T-cell (primary cell): ENCODE data around the gene RAB3IL1. TPM values are rescaled to one million over a fixed set of nuclear protein-coding genes. Genes with fewer than 3 reads are reported as not detected.

Experiments
- ATAC-seq, 4 experiments: fragments of 200-7000 bp in 3 of 4; fragments of 150-1000 bp in 1 of 4; cut with Tn5 transposase; replicated peaks in 1 of 4; 1 replicate in 3 of 4; 2 replicates in 1 of 4; pipeline ENCODE4 v1.10.0; 2021; ENCODE audit warnings: moderate library complexity in 3 of 4, mild to moderate bottlenecking in 2 of 4, moderate number of reproducible peaks in 1 of 4
- CTCF ChIA-PET, 2 donors: fragments of 300-600 bp; sonication (Branson Sonifier 250); formaldehyde crosslinking; loops; one replicate each; lab custom pipeline; 2022; ENCODE audit warnings: antibody characterized with exemption in 2 of 2; lab: Charles Lee
- POLR2A ChIA-PET, 2 donors: fragments of 300-600 bp; sonication (Branson Sonifier 250); formaldehyde crosslinking; loops; one replicate each; lab custom pipeline; 2022; ENCODE audit warnings: antibody characterized with exemption in 2 of 2; lab: Charles Lee
- DNase-seq, 35 experiments: peaks; one replicate each; pipeline versions ENCODE4 v3.0.0 to v3.0.0-alpha.2; 2013 to 2023
- H3K27ac ChIP-seq: one replicate; pipeline ENCODE4 v1.5.1; 2013; ENCODE audit warnings: low read length
- H3K27me3 ChIP-seq, 2 experiments: replicated peaks in 1 of 2; 1 replicate in 1 of 2; 2 replicates in 1 of 2; pipeline versions ENCODE4 v1.6.1 to v1.7.0; 2013; ENCODE audit warnings: low read length in 1 of 2, mixed read lengths in 1 of 2; ENCODE audit not compliant: control insufficient read depth in 2 of 2, insufficient read depth in 2 of 2; ENCODE audit errors: extremely low read depth in 1 of 2
- H3K36me3 ChIP-seq, 2 donors: 1 replicate in 1 of 2; 2 replicates in 1 of 2; pipeline versions ENCODE4 v1.6.1 to v1.7.0; 2013; ENCODE audit warnings: low read length in 1 of 2; ENCODE audit not compliant: control insufficient read depth in 2 of 2, insufficient read depth in 1 of 2; ENCODE audit errors: extremely low read depth in 1 of 2
- H3K4me1 ChIP-seq, 2 experiments: 1 replicate in 1 of 2; 2 replicates in 1 of 2; pipeline versions ENCODE4 v1.6.1 to v1.7.0; 2013; ENCODE audit warnings: low read length in 2 of 2, mixed read lengths in 1 of 2; ENCODE audit not compliant: insufficient read depth in 2 of 2, control insufficient read depth in 1 of 2; ENCODE audit errors: extremely low read depth in 1 of 2
- H3K4me3 ChIP-seq, 2 donors: 1 replicate in 1 of 2; 2 replicates in 1 of 2; pipeline versions ENCODE4 v1.5.1 to v1.7.0; 2013; ENCODE audit warnings: mild to moderate bottlenecking in 2 of 2, low read length in 1 of 2, moderate library complexity in 1 of 2; ENCODE audit not compliant: control insufficient read depth in 1 of 2; ENCODE audit errors: extremely low read depth in 1 of 2
- H3K9me3 ChIP-seq: 2 replicates; pipeline ENCODE4 v1.7.0; 2013
- H3K27ac Mint-ChIP-seq, 2 donors: one replicate each; pipeline ENCODE4 v1.8.0; 2020 to 2021; ENCODE audit warnings: mild to moderate bottlenecking in 2 of 2, mixed read lengths in 2 of 2
- H3K27me3 Mint-ChIP-seq, 2 donors: one replicate each; pipeline ENCODE4 v1.8.0; 2021 to 2022; ENCODE audit warnings: mixed read lengths in 2 of 2
- H3K36me3 Mint-ChIP-seq: one replicate; pipeline ENCODE4 v1.8.0; 2021; ENCODE audit warnings: mixed read lengths
- H3K4me1 Mint-ChIP-seq, 3 donors: one replicate each; pipeline ENCODE4 v1.8.0; 2020 to 2022; ENCODE audit warnings: mixed read lengths in 3 of 3, mild to moderate bottlenecking in 1 of 3
- H3K4me3 Mint-ChIP-seq, 3 donors: one replicate each; pipeline ENCODE4 v1.8.0; 2020 to 2022; ENCODE audit warnings: mild to moderate bottlenecking in 3 of 3, mixed read lengths in 3 of 3, moderate library complexity in 3 of 3
- H3K9me3 Mint-ChIP-seq, 3 donors: one replicate each; pipeline ENCODE4 v1.8.0; 2020 to 2022; ENCODE audit warnings: mixed read lengths in 3 of 3
- WGBS: methylation state at CpG from one replicate; pipeline ENCODE4 v1.1.5; 2013; ENCODE audit warnings: missing lambda C conversion rate; ENCODE audit not compliant: insufficient coverage; 5-methylcytosine and 5-hydroxymethylcytosine counted together
- total RNA-seq, 35 experiments: library from RNA in 6 of 35; stranded (reverse) in 6 of 35; fragments of 120-200 nt in 1 of 35; gene quantifications; one replicate each; pipeline versions ENCODE4 v1.2.1 to v1.2.4 and lab custom pipeline; 2013 to 2026

RAB3IL1 gene
- total RNA-seq, 5 donors from 2014 or later (not counting 1 experiment from before 2014, with no cell fraction given): 0.12 to 0.28 TPM; not detected in 3

DNA sequence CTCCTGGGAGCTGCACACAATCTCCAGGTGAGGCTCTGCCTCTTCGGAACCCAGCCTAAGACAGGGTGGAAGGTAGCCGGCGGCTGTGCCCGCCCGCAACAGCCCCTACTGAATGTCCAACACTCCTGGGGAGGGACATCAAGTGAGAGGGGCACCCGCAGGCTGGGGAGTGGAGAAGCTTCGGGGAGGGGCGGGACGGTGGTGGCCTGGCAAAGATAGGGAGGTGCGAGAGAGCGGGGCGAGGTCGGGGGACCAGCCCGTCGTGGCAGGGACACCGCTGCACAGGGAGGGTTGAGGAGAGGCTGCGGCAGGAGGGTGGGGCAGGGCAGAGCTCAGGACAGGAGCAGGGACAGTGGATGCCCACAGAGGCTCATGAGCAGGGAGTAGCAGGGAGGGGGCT lies 17.1 kb downstream of the RAB3IL1 start:
- Mint-ChIP-seq H3K36me3 (no peaks in the 10 kb centered on the region), H3K27ac (no peak overlapping the region)

DNA sequence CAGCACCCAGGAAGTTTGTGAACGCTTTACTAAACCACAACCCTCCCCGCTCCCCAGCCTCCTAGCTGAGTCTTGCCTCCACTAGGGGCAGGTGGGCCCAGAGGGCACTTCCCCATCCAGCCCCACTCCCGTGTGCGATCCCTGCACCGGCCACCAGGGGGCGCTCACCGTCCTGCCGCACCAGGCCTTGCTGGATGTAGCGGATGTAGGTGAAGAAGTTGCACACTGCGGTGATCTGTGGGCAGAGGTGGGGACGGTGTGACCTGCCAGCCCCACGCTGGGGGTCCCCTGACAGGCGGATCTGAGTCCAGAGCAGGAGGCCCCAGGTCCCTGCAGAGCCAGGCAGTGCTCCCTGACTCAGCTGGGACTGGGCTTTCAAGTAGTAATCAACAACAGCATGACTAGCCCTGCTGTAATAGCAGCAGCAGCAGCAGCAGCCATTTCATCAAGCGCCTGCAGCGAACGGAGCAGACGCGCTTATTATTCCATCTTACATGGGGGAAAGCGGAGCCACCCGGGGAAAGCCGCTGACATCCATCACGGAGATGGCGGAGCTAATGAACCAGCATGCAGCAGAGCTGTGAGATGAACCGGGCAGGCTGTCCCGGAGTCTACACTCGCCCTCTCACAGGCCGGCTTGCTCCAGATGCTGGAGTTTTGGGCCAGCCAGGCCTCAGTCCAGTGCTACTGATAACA lies 18.1 kb downstream of the RAB3IL1 start:
- Mint-ChIP-seq H3K9me3 (no peaks in the 10 kb centered on the region), H3K27me3 (peaks cover 0 to 3% of the 10 kb centered on the region in 2 donors), H3K36me3 (no peaks in the 10 kb centered on the region), H3K4me3 (no peak overlapping the region), H3K27ac (peak overlapping the region; percentile 44 to 63), H3K4me1 (peaks cover 6 to 12% (median 8%) of the 10 kb centered on the region in 3 donors)
- no peaks in the 10 kb centered on the region for H3K9me3 ChIP-seq
- no peak overlapping the region for H3K4me3 ChIP-seq
- no peaks in the 10 kb centered on the region for H3K36me3 ChIP-seq
- 53% methylated on average over 21 of the region's 27 CpGs for WGBS
- POLR2A ChIA-PET: interaction anchor here in 1 of 2 donors (0.9 kb wide), 1 partner anchor 225 kb away, joined by 3 read pairs; the partner anchor contains the start of gene INCENP
- CTCF ChIA-PET: interaction anchor here (0.5 to 5.6 kb wide), 23 partner anchors 9 to 404 kb away, joined by 3 to 100 read pairs (median 6); partner anchors contain the start of gene BEST1 (in 1 of the 2)
- ATAC-seq: peak; percentile 89 to 92 (median 92)
- H3K27me3 ChIP-seq: peaks cover 0 to 9% of the 10 kb centered on the region in 2 experiments
- no peak overlapping the region for H3K27ac ChIP-seq
- peaks cover 0 to 12% of the 10 kb centered on the region in 2 experiments for H3K4me1 ChIP-seq
- DNase-seq: peak; percentile 82 to 97 (median 91)

More for the DNA sequence above, 17.1 kb downstream of the RAB3IL1 start:
- no peaks in the 10 kb centered on the region for H3K9me3 ChIP-seq
- CTCF ChIA-PET: interaction anchor here (1.0 to 5.6 kb wide), 4 partner anchors 47 to 181 kb away, joined by 5 to 100 read pairs (median 18); no protein-coding TSS in a partner anchor
- ATAC-seq (no peak), DNase-seq (no peak)
- H3K4me1 ChIP-seq: peaks cover 0 to 14% of the 10 kb centered on the region in 2 experiments
- WGBS: 94% methylated on average over 17 of the region's 17 CpGs
- no peaks in the 10 kb centered on the region for H3K9me3 Mint-ChIP-seq
- peaks cover 6 to 12% (median 8%) of the 10 kb centered on the region in 3 donors for H3K4me1 Mint-ChIP-seq
- no peak overlapping the region for H3K27ac ChIP-seq
- H3K27me3 Mint-ChIP-seq: peaks cover 0 to 5% of the 10 kb centered on the region in 2 donors
- H3K27me3 ChIP-seq: peaks cover 0 to 18% of the 10 kb centered on the region in 2 experiments
- no peaks in the 10 kb centered on the region for H3K36me3 ChIP-seq
- H3K4me3 Mint-ChIP-seq: no peak overlapping the region
- H3K4me3 ChIP-seq: no peak overlapping the region
- POLR2A ChIA-PET: no interaction called here

DNA sequence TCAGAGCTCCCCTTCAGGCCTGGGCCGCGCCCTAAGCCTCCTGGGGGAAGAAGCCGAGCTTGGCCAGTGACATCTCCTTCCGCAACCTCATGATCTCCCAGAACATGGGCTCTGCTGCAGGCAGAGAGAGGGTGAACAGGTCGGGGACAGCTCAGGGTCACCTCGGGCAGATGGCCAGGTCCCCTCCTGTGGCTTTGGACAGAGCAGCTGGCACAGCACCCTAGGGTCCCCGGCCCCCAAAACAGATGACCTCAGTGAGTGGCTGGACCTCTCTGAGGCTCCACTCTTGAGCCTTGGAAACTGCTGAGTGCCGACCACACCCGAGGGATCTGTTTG lies 19.2 kb downstream of the RAB3IL1 start:
- H3K9me3 ChIP-seq: no peaks in the 10 kb centered on the region
- H3K4me1 ChIP-seq: peaks cover 0 to 12% of the 10 kb centered on the region in 2 experiments
- peaks cover 6 to 8% (median 8%) of the 10 kb centered on the region in 3 donors for H3K4me1 Mint-ChIP-seq
- H3K27ac ChIP-seq: no peak overlapping the region
- H3K4me3 ChIP-seq: no peak overlapping the region
- no peak for DNase-seq
- no peaks in the 10 kb centered on the region for H3K36me3 ChIP-seq
- 92% methylated on average over 9 of the region's 9 CpGs for WGBS
- no peak for ATAC-seq
- no peaks in the 10 kb centered on the region for H3K9me3 Mint-ChIP-seq
- no peak overlapping the region for H3K27ac Mint-ChIP-seq
- no peak overlapping the region for H3K4me3 Mint-ChIP-seq
- CTCF ChIA-PET: interaction anchor here (0.6 to 5.6 kb wide), 16 partner anchors 14 to 215 kb away, joined by 3 to 100 read pairs (median 7); no protein-coding TSS in a partner anchor
- POLR2A ChIA-PET: no interaction called here
- H3K36me3 Mint-ChIP-seq: no peaks in the 10 kb centered on the region
- peaks cover 0 to 2% of the 10 kb centered on the region in 2 experiments for H3K27me3 ChIP-seq
- H3K27me3 Mint-ChIP-seq: peaks cover 0 to 3% of the 10 kb centered on the region in 2 donors

- peaks cover 0 to 12% of the 10 kb centered on the region in 2 experiments for H3K4me1 ChIP-seq
- Mint-ChIP-seq H3K4me1 (peaks cover 6 to 8% (median 8%) of the 10 kb centered on the region in 3 donors), H3K9me3 (no peaks in the 10 kb centered on the region), H3K27me3 (peaks cover 0 to 3% of the 10 kb centered on the region in 2 donors), H3K27ac (no peak overlapping the region), H3K36me3 (no peaks in the 10 kb centered on the region), H3K4me3 (no peak overlapping the region)
- no peak overlapping the region for H3K4me3 ChIP-seq
- peaks cover 0 to 2% of the 10 kb centered on the region in 2 experiments for H3K27me3 ChIP-seq
- no peaks in the 10 kb centered on the region for H3K9me3 ChIP-seq
- no peak overlapping the region for H3K27ac ChIP-seq
- ATAC-seq: peak; percentile 55 to 60 (median 60)
- POLR2A ChIA-PET: no interaction called here
- no peaks in the 10 kb centered on the region for H3K36me3 ChIP-seq
- DNase-seq: peak; percentile 38 to 83 (median 69)
- CTCF ChIA-PET: interaction anchor here (0.6 to 5.6 kb wide), 17 partner anchors 9 to 214 kb away, joined by 3 to 100 read pairs (median 8); no protein-coding TSS in a partner anchor
- WGBS: 71% methylated on average over 13 of the region's 17 CpGs
Observed at GRCh38 chr11:61897387-61898246, 19.7 kb downstream of the RAB3IL1 start.

DNA sequence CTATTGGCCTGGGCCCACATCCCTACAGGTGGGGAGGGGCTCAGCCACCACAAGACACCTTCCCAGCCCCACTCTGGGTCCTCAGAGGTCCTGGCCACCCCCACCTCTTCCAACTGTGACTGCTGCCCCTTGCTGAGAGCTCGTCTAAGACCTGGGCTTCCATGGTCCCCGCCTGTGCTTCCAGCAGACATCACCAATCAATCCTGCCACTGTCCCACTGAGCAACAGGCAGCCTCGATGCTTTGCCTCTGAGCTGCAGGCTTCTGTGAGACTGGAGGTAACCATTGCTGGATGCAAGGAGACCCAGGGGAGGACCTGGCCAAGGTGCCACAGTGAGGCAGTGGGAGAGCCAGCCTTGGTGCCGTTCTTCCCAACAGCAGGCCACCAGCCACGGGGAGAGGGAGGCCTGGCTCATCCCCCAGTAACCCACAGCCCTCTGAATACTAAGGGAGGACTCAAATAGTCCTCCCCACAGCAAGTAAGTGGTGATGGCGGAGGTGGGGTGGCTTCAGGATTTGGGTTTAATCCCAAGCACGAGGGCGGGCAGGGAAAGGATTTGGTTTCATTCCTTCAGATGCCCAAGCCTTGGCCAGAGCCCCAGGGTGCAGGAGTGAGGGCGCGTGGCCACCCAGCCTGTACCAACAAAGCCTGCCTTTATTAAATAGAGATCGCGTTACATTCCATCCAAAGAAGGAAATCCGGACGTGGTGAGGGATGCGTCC lies 20.5 kb downstream of the RAB3IL1 start:
- H3K4me1 Mint-ChIP-seq: peaks cover 6 to 12% (median 8%) of the 10 kb centered on the region in 3 donors
- Histone ChIP-seq H3K27me3 (peaks cover 0 to 2% of the 10 kb centered on the region in 2 experiments), H3K27ac (no peak overlapping the region), H3K9me3 (no peaks in the 10 kb centered on the region), H3K4me3 (no peak overlapping the region), H3K4me1 (peaks cover 0 to 15% of the 10 kb centered on the region in 2 experiments), H3K36me3 (no peaks in the 10 kb centered on the region)
- H3K9me3 Mint-ChIP-seq: no peaks in the 10 kb centered on the region
- DNase-seq: no peak
- no peaks in the 10 kb centered on the region for H3K36me3 Mint-ChIP-seq
- no peak for ATAC-seq
- CTCF ChIA-PET: interaction anchor here (0.6 to 5.6 kb wide), 9 partner anchors 8 to 212 kb away, joined by 3 to 100 read pairs (median 9); no protein-coding TSS in a partner anchor
- POLR2A ChIA-PET: interaction anchor here in 1 of 2 donors (0.7 kb wide), 1 partner anchor 1981 kb away, joined by 3 read pairs; no protein-coding TSS in a partner anchor
- H3K4me3 Mint-ChIP-seq: no peak overlapping the region
- peaks cover 0 to 3% of the 10 kb centered on the region in 2 donors for H3K27me3 Mint-ChIP-seq
- WGBS: 88% methylated on average over 5 of the region's 15 CpGs
- no peak overlapping the region for H3K27ac Mint-ChIP-seq
